ENCODE data around the gene NCOA3.

NCOA3 gene

GRCh38 chr20:47670913-47671312 lies 169.2 kb downstream of the NCOA3 start:
- TF ChIP-seq REST (IDR thresholded peaks at IDR 0.05; ENCODE audit: low read depth), result no peak
- no peak for TF ChIP-seq MAX (IDR thresholded peaks at IDR 0.05)
- TF ChIP-seq FOXM1 (IDR thresholded peaks at IDR 0.05; ENCODE audit: borderline replicate concordance, low read depth), result no peak
- no peak for TF ChIP-seq EP300 (IDR thresholded peaks at IDR 0.05; ENCODE audit: borderline replicate concordance)
- TF ChIP-seq EGR1 (IDR thresholded peaks at IDR 0.05), result no peak
- no peak for TF ChIP-seq CREB1 (IDR thresholded peaks at IDR 0.05; ENCODE audit: low read depth)

- TF ChIP-seq USF1 (IDR thresholded peaks at IDR 0.05), result no peak
- TF ChIP-seq RAD21 (IDR thresholded peaks at IDR 0.05; ENCODE audit: low read depth), result no peak
Measured at GRCh38 chr20:47672166-47672565, 170.5 kb downstream of the NCOA3 start.

- TF ChIP-seq FOXM1 (IDR thresholded peaks at IDR 0.05; ENCODE audit: borderline replicate concordance, low read depth) (no peak), EGR1 (IDR thresholded peaks at IDR 0.05) (no peak), RAD21 (IDR thresholded peaks at IDR 0.05; ENCODE audit: low read depth) (no peak), TAF1 (IDR thresholded peaks at IDR 0.05; ENCODE audit: low read depth) (no peak)
Measured at GRCh38 chr20:47672886-47673670, 171.4 kb downstream of the NCOA3 start.

GRCh38 chr20:47673671-47673955 lies 171.9 kb downstream of the NCOA3 start:
- no peak for TF ChIP-seq CREB1 (IDR thresholded peaks at IDR 0.05; ENCODE audit: low read depth)
- no peak for TF ChIP-seq FOXM1 (IDR thresholded peaks at IDR 0.05; ENCODE audit: borderline replicate concordance, low read depth)
- no peak for TF ChIP-seq TEAD4 (IDR thresholded peaks at IDR 0.05)
- no peak for TF ChIP-seq TCF12 (IDR thresholded peaks at IDR 0.05; ENCODE audit: low read depth)
- TF ChIP-seq YY1 (IDR thresholded peaks at IDR 0.05; ENCODE audit: low read depth), result no peak
- no peak for TF ChIP-seq NFIC (IDR thresholded peaks at IDR 0.05)
- no peak for TF ChIP-seq TAF1 (IDR thresholded peaks at IDR 0.05; ENCODE audit: low read depth)
- no peak for TF ChIP-seq ZBTB7A (IDR thresholded peaks at IDR 0.05; ENCODE audit: low read depth)
- TF ChIP-seq MAX (IDR thresholded peaks at IDR 0.05), result no peak
- no peak for TF ChIP-seq USF1 (IDR thresholded peaks at IDR 0.05)
- TF ChIP-seq EGR1 (IDR thresholded peaks at IDR 0.05), result no peak
- no peak for TF ChIP-seq EP300 (IDR thresholded peaks at IDR 0.05; ENCODE audit: borderline replicate concordance)
- TF ChIP-seq REST (IDR thresholded peaks at IDR 0.05; ENCODE audit: low read depth), result no peak
- TF ChIP-seq CEBPB (IDR thresholded peaks at IDR 0.05), result no peak
- no peak for TF ChIP-seq RAD21 (IDR thresholded peaks at IDR 0.05; ENCODE audit: low read depth)

- TF ChIP-seq EP300 (IDR thresholded peaks at IDR 0.05; ENCODE audit: borderline replicate concordance), result no peak
- no peak for TF ChIP-seq RAD21 (IDR thresholded peaks at IDR 0.05; ENCODE audit: low read depth)
- no peak for TF ChIP-seq CREB1 (IDR thresholded peaks at IDR 0.05; ENCODE audit: low read depth)
- no peak for TF ChIP-seq TEAD4 (IDR thresholded peaks at IDR 0.05)
- TF ChIP-seq TAF1 (IDR thresholded peaks at IDR 0.05; ENCODE audit: low read depth), result no peak
- TF ChIP-seq USF1 (IDR thresholded peaks at IDR 0.05), result no peak
- TF ChIP-seq CEBPB (IDR thresholded peaks at IDR 0.05), result no peak
- no peak for TF ChIP-seq REST (IDR thresholded peaks at IDR 0.05; ENCODE audit: low read depth)
- no peak for TF ChIP-seq TCF12 (IDR thresholded peaks at IDR 0.05; ENCODE audit: low read depth)
Measured at GRCh38 chr20:47674145-47674544, 172.5 kb downstream of the NCOA3 start.

Measured in Ishikawa (cell line).